ENCODE results near the gene PRKCB.

GRCh38 chr16:24141466-24141865 lies 305.7 kb downstream of the PRKCB start:
- TF ChIP-seq CTCF (IDR thresholded peaks at IDR 0.05; ENCODE audit: low read depth, low read length) (no peak), POLR2A (IDR thresholded peaks at IDR 0.05; ENCODE audit: extremely low read depth, insufficient read length) (no peak), MYC (IDR thresholded peaks at IDR 0.05; ENCODE audit: low read depth, low read length) (no peak), MAX (IDR thresholded peaks at IDR 0.05; ENCODE audit: low read depth, low read length) (no peak)

All from NB4 (cell line).